HEK293 (cell line): Measurements from ENCODE around the gene FUBP3.

Experiments used
- BCL11B ChIP-seq: fragments of 450-650 bp; formaldehyde crosslinking; IDR thresholded peaks from 2 replicates; pipeline ENCODE4 v1.5.1; 2016; ENCODE audit warnings: low read depth, missing biosample characterization, missing genetic modification characterization
- GLI2 ChIP-seq: fragments of 450-650 bp; formaldehyde crosslinking; IDR thresholded peaks from 2 replicates; pipeline ENCODE4; 2017; ENCODE audit warnings: missing biosample characterization, missing genetic modification characterization, low read depth, borderline replicate concordance
- GLI4 ChIP-seq: fragments of 450-650 bp; formaldehyde crosslinking; IDR thresholded peaks from 2 replicates; pipeline ENCODE4 v1.5.1; 2016; ENCODE audit warnings: missing biosample characterization, missing genetic modification characterization
- HOXC10 ChIP-seq: sonication (generic); formaldehyde crosslinking; IDR thresholded peaks from 2 replicates; pipeline ENCODE4 v1.8.1; 2023; ENCODE audit warnings: mild to moderate bottlenecking, missing genetic modification reagents
- HOXD13 ChIP-seq: sonication (generic); formaldehyde crosslinking; IDR thresholded peaks from 2 replicates; pipeline ENCODE4 v1.8.0; 2022; ENCODE audit warnings: missing genetic modification reagents, borderline replicate concordance
- KLF7 ChIP-seq: fragments of 450-650 bp; formaldehyde crosslinking; IDR thresholded peaks from 2 replicates; pipeline ENCODE4 v1.5.1; 2016; ENCODE audit warnings: missing biosample characterization, missing genetic modification characterization, borderline replicate concordance
- OSR2 ChIP-seq: fragments of 450-650 bp; formaldehyde crosslinking; IDR thresholded peaks from 2 replicates; pipeline ENCODE4 v1.5.1; 2016; ENCODE audit warnings: missing biosample characterization, missing genetic modification characterization
- PBX3 ChIP-seq: sonication (generic); formaldehyde crosslinking; IDR thresholded peaks from 2 replicates; pipeline ENCODE4 v1.8.1; 2022; ENCODE audit warnings: mild to moderate bottlenecking, moderate library complexity, missing genetic modification reagents
- SP2 ChIP-seq: fragments of 450-650 bp; formaldehyde crosslinking; IDR thresholded peaks from 2 replicates; pipeline ENCODE4 v1.5.1; 2016; ENCODE audit warnings: missing biosample characterization, missing genetic modification characterization
- SP3 ChIP-seq: fragments of 450-650 bp; formaldehyde crosslinking; IDR thresholded peaks from 2 replicates; pipeline ENCODE4 v1.5.1; 2016; ENCODE audit warnings: missing biosample characterization, missing genetic modification characterization
- ZBTB7A ChIP-seq: fragments of 450-650 bp; formaldehyde crosslinking; IDR thresholded peaks from 2 replicates; pipeline ENCODE4 v1.5.1; 2016; ENCODE audit warnings: low read depth, missing biosample characterization, missing genetic modification characterization
- ZFHX2 ChIP-seq: fragments of 450-650 bp; formaldehyde crosslinking; conservative IDR thresholded peaks from 2 replicates; pipeline ENCODE4 v1.5.1; 2016; ENCODE audit warnings: missing biosample characterization, missing genetic modification characterization
- ZFP37 ChIP-seq: fragments of 450-650 bp; formaldehyde crosslinking; IDR thresholded peaks from 2 replicates; pipeline ENCODE4 v1.5.1; 2016; ENCODE audit warnings: missing biosample characterization, missing genetic modification characterization
- ZNF133 ChIP-seq: fragments of 450-650 bp; formaldehyde crosslinking; IDR thresholded peaks from 2 replicates; pipeline ENCODE4 v1.5.1; 2016; ENCODE audit warnings: missing biosample characterization, missing genetic modification characterization
- ZNF169 ChIP-seq: fragments of 450-650 bp; formaldehyde crosslinking; IDR thresholded peaks from 2 replicates; pipeline ENCODE4 v1.5.1; 2016; ENCODE audit warnings: missing biosample characterization, missing genetic modification characterization
- ZNF202 ChIP-seq: fragments of 450-650 bp; formaldehyde crosslinking; IDR thresholded peaks from 2 replicates; pipeline ENCODE4 v1.5.1; 2016; ENCODE audit warnings: missing biosample characterization, missing genetic modification characterization, borderline replicate concordance
- ZNF266 ChIP-seq: fragments of 450-650 bp; formaldehyde crosslinking; IDR thresholded peaks from 2 replicates; pipeline ENCODE4 v1.5.1; 2016; ENCODE audit warnings: missing biosample characterization, missing genetic modification characterization, low read depth
- ZNF302 ChIP-seq: fragments of 450-650 bp; formaldehyde crosslinking; IDR thresholded peaks from 2 replicates; pipeline ENCODE4 v1.5.1; 2016; ENCODE audit warnings: missing biosample characterization, missing genetic modification characterization, low read depth
- ZNF335 ChIP-seq: fragments of 450-650 bp; formaldehyde crosslinking; conservative IDR thresholded peaks from 2 replicates; pipeline ENCODE4 v1.5.1; 2016; ENCODE audit warnings: missing biosample characterization, missing genetic modification characterization
- ZNF391 ChIP-seq: fragments of 450-650 bp; formaldehyde crosslinking; IDR thresholded peaks from 2 replicates; pipeline ENCODE4 v1.5.1; 2016; ENCODE audit warnings: low read depth, missing biosample characterization, missing genetic modification characterization, borderline replicate concordance
- ZNF501 ChIP-seq: fragments of 450-650 bp; formaldehyde crosslinking; IDR thresholded peaks from 2 replicates; pipeline ENCODE4 v1.5.1; 2016; ENCODE audit warnings: missing biosample characterization, missing genetic modification characterization
- ZNF549 ChIP-seq: fragments of 450-650 bp; IDR thresholded peaks from 2 replicates; pipeline ENCODE4 v1.5.1; 2018; ENCODE audit warnings: missing biosample characterization, missing genetic modification characterization, mild to moderate bottlenecking, inconsistent platforms, moderate library complexity
- ZNF560 ChIP-seq: fragments of 450-650 bp; formaldehyde crosslinking; IDR thresholded peaks from 2 replicates; pipeline ENCODE4 v1.5.1; 2017; ENCODE audit warnings: missing biosample characterization, missing genetic modification characterization, borderline replicate concordance
- ZNF600 ChIP-seq: fragments of 450-650 bp; formaldehyde crosslinking; IDR thresholded peaks from 2 replicates; pipeline ENCODE4 v1.5.1; 2016; ENCODE audit warnings: missing biosample characterization, missing genetic modification characterization
- ZNF660 ChIP-seq: fragments of 450-650 bp; IDR thresholded peaks from 2 replicates; pipeline ENCODE4 v1.5.1; 2018; ENCODE audit warnings: missing biosample characterization, mild to moderate bottlenecking, missing genetic modification characterization
- ZSCAN4 ChIP-seq: fragments of 450-650 bp; formaldehyde crosslinking; IDR thresholded peaks from 2 replicates; pipeline ENCODE4 v1.5.1; 2017; ENCODE audit warnings: missing biosample characterization, missing genetic modification characterization
- ZXDB ChIP-seq: fragments of 450-650 bp; formaldehyde crosslinking; IDR thresholded peaks from 2 replicates; pipeline ENCODE4 v1.5.1; 2016; ENCODE audit warnings: missing biosample characterization, missing genetic modification characterization
- TF ChIP-seq, protein P1 (sequence below): fragments of 450-650 bp; formaldehyde crosslinking; IDR thresholded peaks from 2 replicates; pipeline ENCODE4 v1.5.1; 2016; ENCODE audit warnings: missing biosample characterization, missing genetic modification characterization
- TF ChIP-seq, protein P2 (sequence below): fragments of 450-650 bp; formaldehyde crosslinking; optimal IDR thresholded peaks from 2 replicates; pipeline ENCODE3; 2016; ENCODE audit warnings: missing biosample characterization, mild to moderate bottlenecking, missing genetic modification characterization
- TF ChIP-seq, protein P3 (sequence below): fragments of 450-650 bp; formaldehyde crosslinking; conservative IDR thresholded peaks from 2 replicates; pipeline ENCODE4 v1.5.1; 2016; ENCODE audit warnings: low read depth, missing biosample characterization, missing genetic modification characterization

Gene FUBP3

GRCh38 chr9:130578865-130579737 lies at the start of gene FUBP3 (continued):
- TF ChIP-seq ZXDB (peak; percentile 62), ZFP37 (tag by site-specific recombination) (peak; percentile 31; the same call in 1 of the 2 replicates), SP2 (tag by site-specific recombination) (peak; percentile 92), GLI4 (tag by site-specific recombination) (no peak), GLI2 (tag by site-specific recombination) (no peak), ZNF335 (peak; percentile 95), HOXC10 (CRISPR knock-in tag) (0 out of 2 replicates have a peak, but pooled peaks have one; percentile 8), ZNF133 (no peak), ZNF391 (tag by site-specific recombination) (0 out of 2 replicates have a peak, but pooled peaks have one; percentile 29), ZNF549 (no peak), ZSCAN4 (tag by site-specific recombination) (no peak), ZFHX2 (tag by site-specific recombination) (peak; percentile 57), ZNF202 (no peak), KLF7 (0 out of 2 replicates have a peak, but pooled peaks have one; percentile 49), SP3 (tag by site-specific recombination) (peak; percentile 83), ZNF302 (no peak), ZNF660 (peak; percentile 45; the same call in 1 of the 2 replicates), HOXD13 (CRISPR knock-in tag) (0 out of 2 replicates have a peak, but pooled peaks have one; percentile 25), ZNF169 (tag by site-specific recombination) (no peak), ZBTB7A (tag by site-specific recombination) (peak; percentile 68; the same call in 1 of the 2 replicates), ZNF501 (tag by site-specific recombination) (peak; percentile 86), BCL11B (tag by site-specific recombination) (peak; percentile 60; the same call in 1 of the 2 replicates), ZNF600 (tag by site-specific recombination) (peak; percentile 55; the same call in 1 of the 2 replicates), ZNF266 (tag by site-specific recombination) (no peak), PBX3 (CRISPR knock-in tag) (peak; percentile 88), ZNF560 (no peak), OSR2 (no peak; the same call in 1 of the 2 replicates)
- TF ChIP-seq, protein P1, sequence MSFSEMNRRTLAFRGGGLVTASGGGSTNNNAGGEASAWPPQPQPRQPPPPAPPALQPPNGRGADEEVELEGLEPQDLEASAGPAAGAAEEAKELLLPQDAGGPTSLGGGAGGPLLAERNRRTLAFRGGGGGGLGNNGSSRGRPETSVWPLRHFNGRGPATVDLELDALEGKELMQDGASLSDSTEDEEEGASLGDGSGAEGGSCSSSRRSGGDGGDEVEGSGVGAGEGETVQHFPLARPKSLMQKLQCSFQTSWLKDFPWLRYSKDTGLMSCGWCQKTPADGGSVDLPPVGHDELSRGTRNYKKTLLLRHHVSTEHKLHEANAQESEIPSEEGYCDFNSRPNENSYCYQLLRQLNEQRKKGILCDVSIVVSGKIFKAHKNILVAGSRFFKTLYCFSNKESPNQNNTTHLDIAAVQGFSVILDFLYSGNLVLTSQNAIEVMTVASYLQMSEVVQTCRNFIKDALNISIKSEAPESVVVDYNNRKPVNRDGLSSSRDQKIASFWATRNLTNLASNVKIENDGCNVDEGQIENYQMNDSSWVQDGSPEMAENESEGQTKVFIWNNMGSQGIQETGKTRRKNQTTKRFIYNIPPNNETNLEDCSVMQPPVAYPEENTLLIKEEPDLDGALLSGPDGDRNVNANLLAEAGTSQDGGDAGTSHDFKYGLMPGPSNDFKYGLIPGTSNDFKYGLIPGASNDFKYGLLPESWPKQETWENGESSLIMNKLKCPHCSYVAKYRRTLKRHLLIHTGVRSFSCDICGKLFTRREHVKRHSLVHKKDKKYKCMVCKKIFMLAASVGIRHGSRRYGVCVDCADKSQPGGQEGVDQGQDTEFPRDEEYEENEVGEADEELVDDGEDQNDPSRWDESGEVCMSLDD, result peak; percentile 62
- TF ChIP-seq, protein P2, sequence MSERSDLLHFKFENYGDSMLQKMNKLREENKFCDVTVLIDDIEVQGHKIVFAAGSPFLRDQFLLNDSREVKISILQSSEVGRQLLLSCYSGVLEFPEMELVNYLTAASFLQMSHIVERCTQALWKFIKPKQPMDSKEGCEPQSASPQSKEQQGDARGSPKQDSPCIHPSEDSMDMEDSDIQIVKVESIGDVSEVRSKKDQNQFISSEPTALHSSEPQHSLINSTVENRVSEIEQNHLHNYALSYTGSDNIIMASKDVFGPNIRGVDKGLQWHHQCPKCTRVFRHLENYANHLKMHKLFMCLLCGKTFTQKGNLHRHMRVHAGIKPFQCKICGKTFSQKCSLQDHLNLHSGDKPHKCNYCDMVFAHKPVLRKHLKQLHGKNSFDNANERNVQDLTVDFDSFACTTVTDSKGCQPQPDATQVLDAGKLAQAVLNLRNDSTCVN (tag by site-specific recombination), result peak; percentile 25
- TF ChIP-seq, protein P3, sequence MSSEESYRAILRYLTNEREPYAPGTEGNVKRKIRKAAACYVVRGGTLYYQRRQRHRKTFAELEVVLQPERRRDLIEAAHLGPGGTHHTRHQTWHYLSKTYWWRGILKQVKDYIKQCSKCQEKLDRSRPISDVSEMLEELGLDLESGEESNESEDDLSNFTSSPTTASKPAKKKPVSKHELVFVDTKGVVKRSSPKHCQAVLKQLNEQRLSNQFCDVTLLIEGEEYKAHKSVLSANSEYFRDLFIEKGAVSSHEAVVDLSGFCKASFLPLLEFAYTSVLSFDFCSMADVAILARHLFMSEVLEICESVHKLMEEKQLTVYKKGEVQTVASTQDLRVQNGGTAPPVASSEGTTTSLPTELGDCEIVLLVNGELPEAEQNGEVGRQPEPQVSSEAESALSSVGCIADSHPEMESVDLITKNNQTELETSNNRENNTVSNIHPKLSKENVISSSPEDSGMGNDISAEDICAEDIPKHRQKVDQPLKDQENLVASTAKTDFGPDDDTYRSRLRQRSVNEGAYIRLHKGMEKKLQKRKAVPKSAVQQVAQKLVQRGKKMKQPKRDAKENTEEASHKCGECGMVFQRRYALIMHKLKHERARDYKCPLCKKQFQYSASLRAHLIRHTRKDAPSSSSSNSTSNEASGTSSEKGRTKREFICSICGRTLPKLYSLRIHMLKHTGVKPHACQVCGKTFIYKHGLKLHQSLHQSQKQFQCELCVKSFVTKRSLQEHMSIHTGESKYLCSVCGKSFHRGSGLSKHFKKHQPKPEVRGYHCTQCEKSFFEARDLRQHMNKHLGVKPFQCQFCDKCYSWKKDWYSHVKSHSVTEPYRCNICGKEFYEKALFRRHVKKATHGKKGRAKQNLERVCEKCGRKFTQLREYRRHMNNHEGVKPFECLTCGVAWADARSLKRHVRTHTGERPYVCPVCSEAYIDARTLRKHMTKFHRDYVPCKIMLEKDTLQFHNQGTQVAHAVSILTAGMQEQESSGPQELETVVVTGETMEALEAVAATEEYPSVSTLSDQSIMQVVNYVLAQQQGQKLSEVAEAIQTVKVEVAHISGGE, result peak; percentile 96
